Endodermal cell (in vitro differentiated cells): Measurements from ENCODE around the gene CLSTN2. TPM values are rescaled to one million over a fixed set of nuclear protein-coding genes. Genes with fewer than 3 reads are reported as not detected.

ENCODE experiments used
- DNase-seq: peaks from one replicate; pipeline ENCODE4 v3.0.0-alpha.2; 2017
- H3K27ac ChIP-seq: 2 replicates; pipeline ENCODE4 v1.5.1; 2013; ENCODE audit warnings: mild to moderate bottlenecking, low read depth, low read length, moderate library complexity
- H3K27me3 ChIP-seq: 2 replicates; pipeline ENCODE4 v1.6.1; 2013; ENCODE audit warnings: mild to moderate bottlenecking, low read length, moderate library complexity; ENCODE audit not compliant: insufficient read depth, control insufficient read depth, poor library complexity, severe bottlenecking
- H3K36me3 ChIP-seq: 2 replicates; pipeline ENCODE4 v1.7.0; 2013; ENCODE audit warnings: mild to moderate bottlenecking, low read length, moderate library complexity; ENCODE audit not compliant: control insufficient read depth, insufficient read depth
- H3K4me1 ChIP-seq: one replicate; pipeline ENCODE4 v1.7.0; 2013; ENCODE audit warnings: low read length; ENCODE audit not compliant: control insufficient read depth, insufficient read depth
- H3K4me3 ChIP-seq: 2 replicates; pipeline ENCODE4 v1.5.1; 2013; ENCODE audit warnings: mild to moderate bottlenecking, low read length, moderate library complexity
- H3K9ac ChIP-seq: 2 replicates; pipeline ENCODE4 v1.6.1; 2013; ENCODE audit warnings: mild to moderate bottlenecking, low read length, moderate library complexity; ENCODE audit not compliant: poor library complexity, severe bottlenecking; ENCODE audit errors: extremely low read depth
- H3K9me3 ChIP-seq: 2 replicates; pipeline ENCODE4 v1.6.1; 2013; ENCODE audit warnings: mild to moderate bottlenecking, low read length, moderate library complexity; ENCODE audit not compliant: control insufficient read depth
- H3K27ac Mint-ChIP-seq: 2 replicates; pipeline ENCODE4 v1.8.0; 2020; ENCODE audit warnings: mixed read lengths
- H3K27me3 Mint-ChIP-seq: 2 replicates; pipeline ENCODE4 v1.8.0; 2021; ENCODE audit warnings: mild to moderate bottlenecking, mixed read lengths; ENCODE audit not compliant: insufficient read depth
- H3K36me3 Mint-ChIP-seq: 2 replicates; pipeline ENCODE4 v1.8.0; 2020; ENCODE audit warnings: low read depth, mixed read lengths
- H3K4me1 Mint-ChIP-seq: 2 replicates; pipeline ENCODE4 v1.8.0; 2020; ENCODE audit warnings: mixed read lengths
- H3K4me3 Mint-ChIP-seq: 2 replicates; pipeline ENCODE4 v1.8.0; 2020; ENCODE audit warnings: mild to moderate bottlenecking, moderate library complexity, mixed read lengths
- H3K9me3 Mint-ChIP-seq: 2 replicates; pipeline ENCODE4 v1.8.0; 2020; ENCODE audit warnings: mild to moderate bottlenecking, mixed read lengths
- WGBS, 2 experiments: methylation state at CpG; one replicate each; pipeline versions ENCODE4 v1.1.5 to v1.1.7; 2013; ENCODE audit warnings: missing lambda C conversion rate in 2 of 2, mixed read lengths in 1 of 2; ENCODE audit not compliant: insufficient coverage in 1 of 2, insufficient read length in 1 of 2; 5-methylcytosine and 5-hydroxymethylcytosine counted together
- total RNA-seq, 2 donors: library from RNA; stranded (reverse); fragmentation: NEBNext Ultra II Directional in 1 of 2; extraction: Animal tissue kit (Norgen Biotek cat#: 25700) in 1 of 2; gene quantifications; 2 replicates in 1 of 2; 3 replicates in 1 of 2; pipeline ENCODE4 v1.2.1, GENCODE V29; 2021
- TF ChIP-seq, protein P1 (sequence below): fragments of 200-600 bp; sonication (generic); conservative IDR thresholded peaks from 2 replicates; pipeline ENCODE4 v1.5.0; 2021; ENCODE audit warnings: antibody characterized with exemption, mild to moderate bottlenecking

Gene CLSTN2
- total RNA-seq, 2 donors from 2014 or later: 0.13 to 0.42 TPM

DNA sequence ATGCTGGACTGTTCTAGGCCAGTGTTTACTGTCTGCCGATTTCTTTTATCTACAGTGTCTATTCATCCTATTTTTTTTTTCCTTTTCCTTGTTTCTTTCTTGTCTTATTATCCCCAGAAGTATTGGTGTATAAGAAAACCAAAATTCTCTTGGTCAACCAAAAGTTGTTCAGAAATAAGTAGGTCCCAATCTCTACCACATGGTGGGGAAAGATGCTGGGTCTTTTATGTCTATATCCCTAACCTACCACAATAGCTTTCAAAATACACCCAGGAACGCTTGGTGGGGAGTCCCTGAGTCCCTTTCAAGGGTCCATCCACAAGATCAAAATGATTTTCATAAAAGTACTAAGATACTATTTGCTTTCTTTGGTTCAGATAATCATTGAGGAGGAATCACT, 225.6 kb downstream of the CLSTN2 start:
- H3K36me3 Mint-ChIP-seq: no peaks in the 10 kb centered on the region
- 89 to 100% methylated on average over 1 to 2 of the region's 2 CpGs for WGBS, 2 experiments
- TF ChIP-seq, protein P1, sequence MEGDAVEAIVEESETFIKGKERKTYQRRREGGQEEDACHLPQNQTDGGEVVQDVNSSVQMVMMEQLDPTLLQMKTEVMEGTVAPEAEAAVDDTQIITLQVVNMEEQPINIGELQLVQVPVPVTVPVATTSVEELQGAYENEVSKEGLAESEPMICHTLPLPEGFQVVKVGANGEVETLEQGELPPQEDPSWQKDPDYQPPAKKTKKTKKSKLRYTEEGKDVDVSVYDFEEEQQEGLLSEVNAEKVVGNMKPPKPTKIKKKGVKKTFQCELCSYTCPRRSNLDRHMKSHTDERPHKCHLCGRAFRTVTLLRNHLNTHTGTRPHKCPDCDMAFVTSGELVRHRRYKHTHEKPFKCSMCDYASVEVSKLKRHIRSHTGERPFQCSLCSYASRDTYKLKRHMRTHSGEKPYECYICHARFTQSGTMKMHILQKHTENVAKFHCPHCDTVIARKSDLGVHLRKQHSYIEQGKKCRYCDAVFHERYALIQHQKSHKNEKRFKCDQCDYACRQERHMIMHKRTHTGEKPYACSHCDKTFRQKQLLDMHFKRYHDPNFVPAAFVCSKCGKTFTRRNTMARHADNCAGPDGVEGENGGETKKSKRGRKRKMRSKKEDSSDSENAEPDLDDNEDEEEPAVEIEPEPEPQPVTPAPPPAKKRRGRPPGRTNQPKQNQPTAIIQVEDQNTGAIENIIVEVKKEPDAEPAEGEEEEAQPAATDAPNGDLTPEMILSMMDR: no peak
- DNase-seq: no peak
- H3K27me3 ChIP-seq: no peaks in the 10 kb centered on the region
- H3K27ac ChIP-seq: no peak overlapping the region
- no peak overlapping the region for H3K4me3 ChIP-seq
- peaks cover 5% of the 10 kb centered on the region for H3K4me1 ChIP-seq
- peaks cover 33% of the 10 kb centered on the region for H3K27me3 Mint-ChIP-seq
- no peak overlapping the region for H3K9ac ChIP-seq
- no peak overlapping the region for H3K27ac Mint-ChIP-seq
- no peaks in the 10 kb centered on the region for H3K9me3 ChIP-seq
- no peaks in the 10 kb centered on the region for H3K9me3 Mint-ChIP-seq
- H3K4me3 Mint-ChIP-seq: no peak overlapping the region
- H3K4me1 Mint-ChIP-seq: peaks cover 15% of the 10 kb centered on the region
- no peaks in the 10 kb centered on the region for H3K36me3 ChIP-seq

DNA sequence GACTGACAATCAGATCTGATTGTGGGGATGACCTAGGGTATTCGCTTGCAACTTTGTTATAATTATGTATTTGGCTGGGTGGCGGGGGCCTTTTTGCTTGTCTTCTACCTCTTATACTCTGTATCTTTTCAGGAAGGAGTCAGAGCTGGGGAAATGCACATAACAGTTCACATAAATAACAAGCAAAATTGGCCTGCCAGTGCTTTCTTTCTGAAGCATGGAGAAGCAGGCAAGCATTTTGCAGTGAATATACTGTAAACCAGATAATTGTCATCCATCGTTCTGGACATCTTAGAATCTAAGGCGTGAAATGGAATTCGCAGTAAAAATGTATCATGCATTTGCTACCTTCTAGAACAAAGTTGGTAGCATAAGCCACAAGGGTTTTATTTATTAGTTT, 227.6 kb downstream of the CLSTN2 start:
- Mint-ChIP-seq H3K27ac (no peak overlapping the region), H3K4me1 (peaks cover 15% of the 10 kb centered on the region), H3K36me3 (no peaks in the 10 kb centered on the region), H3K9me3 (no peaks in the 10 kb centered on the region), H3K27me3 (peaks cover 34% of the 10 kb centered on the region), H3K4me3 (no peak overlapping the region)
- no peak for DNase-seq
- Histone ChIP-seq H3K9me3 (no peaks in the 10 kb centered on the region), H3K36me3 (no peaks in the 10 kb centered on the region), H3K27ac (no peak overlapping the region), H3K4me1 (peaks cover 5% of the 10 kb centered on the region), H3K4me3 (no peak overlapping the region), H3K9ac (no peak overlapping the region), H3K27me3 (no peaks in the 10 kb centered on the region)
- WGBS, 2 experiments: 88 to 93% methylated on average over 3 to 5 of the region's 5 CpGs
- TF ChIP-seq, protein P1: no peak

DNA sequence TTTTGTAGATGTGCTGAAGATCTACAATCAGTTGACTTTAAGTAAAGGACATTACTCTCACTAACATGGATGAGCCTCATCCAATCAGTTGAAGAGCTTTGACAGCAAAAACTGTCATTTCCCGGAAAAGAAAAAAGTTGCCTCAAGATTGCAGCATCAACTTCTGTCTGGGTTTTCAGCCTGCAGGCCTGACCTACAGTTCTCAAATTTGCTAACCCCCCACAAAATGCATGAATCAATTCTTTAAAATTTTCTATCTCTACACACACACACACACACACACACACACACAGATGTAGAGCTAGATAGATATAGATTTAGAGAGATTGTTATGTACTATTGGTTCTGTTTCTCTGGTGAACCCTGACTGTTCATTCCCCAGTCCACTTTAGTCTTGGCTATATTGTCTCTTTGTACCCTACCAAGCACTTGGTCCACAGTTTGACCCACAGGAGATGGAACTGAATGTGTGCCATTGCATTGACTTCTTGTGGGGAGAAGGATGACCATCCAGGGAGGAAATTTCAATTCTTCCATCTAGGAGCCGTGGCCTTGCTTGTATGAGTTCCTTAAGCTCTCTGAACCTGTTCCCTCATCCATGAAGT, 228.3 kb downstream of the CLSTN2 start:
- Histone ChIP-seq H3K9me3 (no peaks in the 10 kb centered on the region), H3K9ac (no peak overlapping the region), H3K27ac (no peak overlapping the region), H3K4me1 (peaks cover 5% of the 10 kb centered on the region), H3K36me3 (no peaks in the 10 kb centered on the region), H3K27me3 (no peaks in the 10 kb centered on the region), H3K4me3 (no peak overlapping the region)
- TF ChIP-seq, protein P1: no peak
- Mint-ChIP-seq H3K36me3 (no peaks in the 10 kb centered on the region), H3K4me1 (peaks cover 15% of the 10 kb centered on the region), H3K9me3 (no peaks in the 10 kb centered on the region), H3K27me3 (peaks cover 30% of the 10 kb centered on the region), H3K27ac (no peak overlapping the region), H3K4me3 (no peak overlapping the region)
- WGBS, 2 experiments: 95 to 100% methylated on average over 1 to 2 of the region's 2 CpGs
- DNase-seq: no peak
